GM21619 (cell line): Measurements from ENCODE around the gene DCST1.
"Not testable (repeated sequence)": the region's sequence is repeated elsewhere in the genome, so short reads cannot be mapped to it uniquely, and the experiment has no call there.

ENCODE experiments used
- ATAC-seq: cut with Tn5 transposase; IDR thresholded peaks from one replicate; pipeline ENCODE4 v1.9.1; 2021; ENCODE audit not compliant: unreplicated experiment

The DCST1 gene, protein sequence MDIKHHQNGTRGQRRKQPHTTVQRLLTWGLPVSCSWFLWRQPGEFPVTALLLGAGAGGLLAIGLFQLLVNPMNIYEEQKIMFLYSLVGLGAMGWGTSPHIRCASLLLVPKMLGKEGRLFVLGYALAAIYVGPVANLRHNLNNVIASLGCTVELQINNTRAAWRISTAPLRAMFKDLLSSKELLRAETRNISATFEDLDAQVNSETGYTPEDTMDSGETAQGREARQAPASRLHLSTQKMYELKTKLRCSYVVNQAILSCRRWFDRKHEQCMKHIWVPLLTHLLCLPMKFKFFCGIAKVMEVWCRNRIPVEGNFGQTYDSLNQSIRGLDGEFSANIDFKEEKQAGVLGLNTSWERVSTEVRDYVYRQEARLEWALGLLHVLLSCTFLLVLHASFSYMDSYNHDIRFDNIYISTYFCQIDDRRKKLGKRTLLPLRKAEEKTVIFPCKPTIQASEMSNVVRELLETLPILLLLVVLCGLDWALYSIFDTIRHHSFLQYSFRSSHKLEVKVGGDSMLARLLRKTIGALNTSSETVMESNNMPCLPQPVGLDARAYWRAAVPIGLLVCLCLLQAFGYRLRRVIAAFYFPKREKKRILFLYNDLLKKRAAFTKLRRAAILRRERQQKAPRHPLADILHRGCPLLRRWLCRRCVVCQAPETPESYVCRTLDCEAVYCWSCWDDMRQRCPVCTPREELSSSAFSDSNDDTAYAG

DNA sequence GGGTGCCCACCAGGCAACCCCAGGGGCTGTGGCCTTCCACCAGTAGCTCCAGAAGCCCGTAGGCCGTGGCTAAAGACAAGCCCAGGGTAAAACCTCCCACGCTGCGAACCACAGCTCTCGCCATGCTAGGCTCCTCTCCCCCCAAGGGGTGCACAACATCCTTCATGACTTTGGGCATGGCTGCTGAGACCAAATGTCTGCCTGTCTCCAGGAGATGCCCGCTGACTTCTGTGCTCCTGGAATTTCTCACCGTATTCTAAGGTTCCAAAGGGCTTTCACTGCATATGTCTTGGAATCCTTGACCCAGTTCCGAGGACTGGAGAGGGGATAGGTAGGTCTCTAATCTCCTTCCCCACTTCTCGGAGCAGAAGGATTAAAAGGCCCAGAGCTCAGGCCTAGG lies at the start of gene DCST1, which contains the start of gene DCST2:
Gene DCST1, plus strand, starts transcription at position 301 of the 400 bp plus-strand sequence. CDS start 213 bp downstream, outside the sequence.
Gene DCST2, minus strand, starts transcription at position 258 of the 400 bp plus-strand sequence. Its CDS starts 80 bp downstream, at position 178.
- no peak for ATAC-seq

DNA sequence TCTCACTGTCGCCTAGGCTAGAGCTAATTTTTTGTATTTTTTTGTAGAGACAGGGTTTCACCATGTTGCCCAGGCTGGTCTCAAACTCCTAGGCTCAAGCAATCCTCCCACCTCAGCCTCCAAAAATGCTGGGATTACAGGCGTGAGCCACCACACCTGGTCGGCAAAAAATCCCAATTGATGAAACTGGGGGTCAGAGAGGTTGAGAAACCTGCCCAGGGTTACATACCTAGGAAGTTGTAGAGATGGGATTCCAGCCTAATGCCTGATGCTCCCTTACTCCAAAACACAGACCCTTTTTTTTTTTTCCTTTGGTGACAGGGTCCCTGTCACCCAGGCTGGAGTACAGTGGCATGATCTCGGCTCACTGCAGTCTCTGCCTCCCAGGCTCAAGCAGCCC lies 46.9 kb upstream of the DCST1 start:
- not testable (repeated sequence) for ATAC-seq

DNA sequence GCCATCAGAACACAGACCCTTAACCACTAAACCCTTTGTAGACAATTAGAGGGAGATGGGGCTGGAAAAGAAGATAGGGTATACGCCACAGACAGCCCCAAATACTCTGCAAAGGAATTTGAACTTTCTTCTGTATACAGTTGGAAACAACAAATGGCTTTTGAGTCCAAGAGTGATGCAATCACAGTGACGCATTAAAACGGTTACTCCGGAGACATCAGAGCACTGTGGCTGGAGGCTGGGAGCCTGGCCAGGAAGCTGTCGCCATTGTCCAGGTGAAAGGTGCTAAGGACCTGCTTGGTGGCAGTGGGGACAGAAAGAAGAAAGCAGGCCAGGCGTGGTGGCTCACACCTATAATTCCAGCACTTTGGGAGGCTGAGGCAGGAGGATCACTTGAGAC lies 46.3 kb upstream of the DCST1 start:
- ATAC-seq: no peak

DNA sequence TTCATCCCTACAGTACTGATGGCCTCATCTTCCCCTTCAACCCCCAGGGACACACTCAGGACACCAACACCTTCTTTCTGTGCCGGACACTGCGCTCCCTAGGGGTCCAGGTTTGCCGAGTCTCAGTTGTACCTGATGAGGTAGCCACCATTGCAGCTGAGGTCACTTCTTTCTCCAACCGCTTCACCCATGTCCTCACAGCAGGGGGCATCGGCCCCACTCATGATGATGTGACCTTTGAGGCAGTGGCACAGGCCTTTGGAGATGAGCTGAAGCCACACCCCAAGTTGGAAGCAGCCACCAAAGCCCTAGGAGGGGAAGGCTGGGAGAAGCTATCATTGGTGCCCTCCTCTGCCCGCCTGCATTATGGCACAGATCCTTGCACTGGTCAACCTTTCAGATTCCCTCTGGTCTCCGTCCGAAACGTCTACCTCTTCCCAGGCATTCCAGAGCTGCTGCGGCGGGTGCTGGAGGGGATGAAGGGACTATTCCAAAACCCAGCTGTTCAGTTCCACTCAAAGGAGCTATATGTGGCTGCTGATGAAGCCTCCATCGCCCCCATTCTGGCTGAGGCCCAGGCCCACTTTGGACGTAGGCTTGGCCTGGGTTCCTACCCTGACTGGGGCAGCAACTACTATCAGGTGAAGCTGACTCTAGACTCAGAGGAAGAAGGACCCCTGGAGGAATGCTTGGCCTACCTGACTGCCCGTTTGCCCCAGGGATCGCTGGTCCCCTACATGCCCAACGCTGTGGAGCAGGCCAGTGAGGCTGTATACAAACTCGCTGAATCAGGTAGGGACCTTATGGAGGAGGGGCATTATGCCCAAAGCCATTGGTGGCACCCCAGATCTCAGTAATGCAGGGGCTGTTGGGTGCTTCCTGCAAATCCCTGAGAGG lies 45.3 kb upstream of the DCST1 start:
- ATAC-seq: no peak

- ATAC-seq: no peak
Measured at GRCh38 chr1:154989195-154989860, 44.3 kb upstream of the DCST1 start.

- ATAC-seq: no peak
Measured at GRCh38 chr1:154990276-154990675, 43.3 kb upstream of the DCST1 start.

DNA sequence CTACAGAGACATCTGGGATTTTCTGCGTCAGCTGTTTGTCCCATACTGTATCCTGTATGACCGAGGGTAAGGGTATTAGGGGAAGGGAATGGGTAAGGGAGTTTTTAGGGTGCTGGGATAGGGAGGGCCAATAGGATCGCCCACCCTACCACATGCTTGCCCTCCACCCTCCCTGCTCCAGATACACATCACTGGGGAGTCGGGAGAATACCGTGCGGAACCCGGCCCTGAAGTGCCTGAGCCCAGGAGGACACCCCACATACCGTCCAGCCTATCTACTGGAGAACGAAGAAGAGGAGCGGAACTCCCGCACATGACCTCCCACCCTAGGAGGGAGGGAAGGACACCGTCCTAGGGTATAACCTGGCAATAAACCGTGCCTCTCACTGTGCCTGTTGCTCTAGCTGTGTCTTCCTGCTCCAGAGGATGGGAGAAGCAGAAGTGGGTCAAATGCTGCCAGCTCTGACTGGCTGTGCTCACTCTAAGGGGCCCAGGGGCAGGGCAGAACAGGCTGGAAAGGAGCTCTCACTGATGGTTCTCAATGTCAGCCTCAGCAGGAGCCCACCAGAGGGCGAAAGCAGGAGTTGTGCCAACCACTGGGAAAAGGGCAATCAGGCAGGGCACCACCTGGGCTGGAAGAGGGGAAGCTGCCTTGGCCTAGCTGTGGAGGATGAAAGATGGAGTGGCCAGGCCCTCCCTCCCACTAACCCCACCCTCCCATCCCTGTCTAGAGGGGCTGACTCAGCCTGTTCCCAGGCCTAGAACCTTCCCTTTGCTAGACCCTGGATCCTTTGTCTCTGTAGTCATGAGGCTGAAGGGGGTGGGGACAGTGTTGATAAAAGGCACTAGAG lies 40.7 kb upstream of the DCST1 start:
- no peak for ATAC-seq

- ATAC-seq: no peak
Measured at GRCh38 chr1:154993572-154994268, 39.9 kb upstream of the DCST1 start, which contains the start of gene LENEP. Gene LENEP, plus strand, starts transcription at chr1:154993586. Its CDS starts 22 bp downstream, at chr1:154993608.

GRCh38 chr1:154994269-154994587 lies 39.4 kb upstream of the DCST1 start:
- ATAC-seq: no peak

- no peak for ATAC-seq
Measured at GRCh38 chr1:154994591-154994990, 39.0 kb upstream of the DCST1 start.

- not testable (repeated sequence) for ATAC-seq
Measured at GRCh38 chr1:154995301-154995983, 38.2 kb upstream of the DCST1 start.

GRCh38 chr1:154996966-154997701 lies 36.5 kb upstream of the DCST1 start:
- ATAC-seq: no peak

DNA sequence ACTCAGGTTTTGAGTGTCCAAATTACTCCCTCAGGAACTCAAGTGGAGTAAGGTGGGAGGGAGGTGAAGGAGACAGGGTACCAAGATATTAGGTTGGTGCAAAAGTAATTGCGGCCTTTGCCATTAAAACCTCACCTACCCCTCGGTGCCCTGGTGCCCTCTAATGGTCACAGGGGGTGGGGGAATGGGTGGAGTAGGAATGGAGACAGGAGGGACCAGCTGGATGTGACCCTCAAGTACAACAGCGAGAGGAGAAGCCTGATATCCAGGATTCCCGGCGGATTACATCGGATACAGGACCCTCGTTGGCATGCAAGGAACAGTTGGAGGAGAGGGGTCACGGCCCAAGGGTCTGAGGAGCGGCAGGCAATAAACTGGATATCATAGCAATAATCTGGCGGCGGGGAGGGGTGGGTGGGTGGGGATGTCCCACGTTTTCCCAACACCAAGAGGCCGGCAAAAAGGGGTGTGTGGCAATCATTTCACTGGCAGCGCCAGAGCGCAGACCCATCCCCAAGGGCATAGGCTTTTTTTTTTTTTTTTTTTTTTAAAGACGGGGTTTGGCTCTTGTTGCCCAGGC lies 35.3 kb upstream of the DCST1 start:
- ATAC-seq: no peak

- no peak for ATAC-seq
Measured at GRCh38 chr1:154998818-154999570, 34.6 kb upstream of the DCST1 start.

- no peak for ATAC-seq
Measured at GRCh38 chr1:154999571-155000410, 33.8 kb upstream of the DCST1 start.

GRCh38 chr1:155000411-155000725 lies 33.3 kb upstream of the DCST1 start:
- ATAC-seq: no peak
